ENCODE results near the gene VPS36. TPM values are rescaled to one million over a fixed set of nuclear protein-coding genes. Genes with fewer than 3 reads are reported as not detected.

VPS36 gene
- total RNA-seq, 3 donors from 2014 or later, result 29.2 to 34.0 (median 30.3) TPM

DNA sequence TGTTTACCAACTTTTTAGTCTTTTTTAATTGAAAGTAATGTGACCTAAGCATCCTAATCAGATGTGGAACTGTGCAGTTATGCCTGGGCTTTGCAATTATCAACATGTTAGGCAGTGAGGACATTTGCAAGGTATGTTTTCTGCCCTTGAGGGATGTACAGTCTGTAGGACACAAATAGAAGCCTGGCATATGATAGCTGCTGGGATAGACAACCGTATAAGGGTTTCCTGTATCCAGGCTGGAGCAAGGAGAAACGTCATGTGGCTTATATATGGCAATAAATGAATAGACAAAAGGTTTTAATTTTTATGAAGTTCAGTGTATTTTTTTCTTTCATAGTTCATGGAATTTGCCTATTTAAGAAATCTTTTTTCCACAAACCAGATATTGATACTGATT lies 2.0 kb upstream of the VPS36 start:
- H3K9me3 Mint-ChIP-seq, result no peaks in the 10 kb centered on the region
- H3K4me1 Mint-ChIP-seq (ENCODE audit: low read depth), result peaks cover 49% of the 10 kb centered on the region
- ATAC-seq (no peak), DNase-seq (no peak)
- no peak overlapping the region for H3K4me3 Mint-ChIP-seq
- H3K36me3 Mint-ChIP-seq (ENCODE audit: insufficient read depth), result peaks cover 3% of the 10 kb centered on the region
- no peaks in the 10 kb centered on the region for H3K27me3 Mint-ChIP-seq (ENCODE audit: low read depth)

GRCh38 chr13:52451135-52451804 lies 836 bp upstream of the VPS36 start:
- H3K9me3 Mint-ChIP-seq, result no peaks in the 10 kb centered on the region
- DNase-seq (no peak), ATAC-seq (no peak)
- no peaks in the 10 kb centered on the region for H3K27me3 Mint-ChIP-seq (ENCODE audit: low read depth)
- H3K4me3 Mint-ChIP-seq, result peak overlapping the region; percentile 82
- peaks cover 46% of the 10 kb centered on the region for H3K4me1 Mint-ChIP-seq (ENCODE audit: low read depth)
- peaks cover 3% of the 10 kb centered on the region for H3K36me3 Mint-ChIP-seq (ENCODE audit: insufficient read depth)

DNA sequence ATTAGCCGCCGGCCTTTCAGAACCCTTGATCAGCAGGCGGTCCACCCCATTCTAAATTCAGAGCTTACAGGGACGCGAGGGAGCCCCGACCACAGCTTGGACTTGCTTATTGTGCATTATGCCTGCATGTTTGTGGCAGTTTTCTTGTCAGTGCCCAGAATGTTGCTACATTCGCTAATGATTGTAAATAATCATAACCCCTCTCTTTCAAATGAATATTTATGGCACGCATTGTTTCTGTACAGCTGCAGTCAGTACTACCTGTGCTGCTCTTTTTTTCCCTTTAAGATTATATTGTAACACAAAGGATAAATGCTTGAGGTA lies 321 bp upstream of the VPS36 start:
- DNase-seq, result no peak
- peaks cover 41% of the 10 kb centered on the region for H3K4me1 Mint-ChIP-seq (ENCODE audit: low read depth)
- no peak for ATAC-seq

DNA sequence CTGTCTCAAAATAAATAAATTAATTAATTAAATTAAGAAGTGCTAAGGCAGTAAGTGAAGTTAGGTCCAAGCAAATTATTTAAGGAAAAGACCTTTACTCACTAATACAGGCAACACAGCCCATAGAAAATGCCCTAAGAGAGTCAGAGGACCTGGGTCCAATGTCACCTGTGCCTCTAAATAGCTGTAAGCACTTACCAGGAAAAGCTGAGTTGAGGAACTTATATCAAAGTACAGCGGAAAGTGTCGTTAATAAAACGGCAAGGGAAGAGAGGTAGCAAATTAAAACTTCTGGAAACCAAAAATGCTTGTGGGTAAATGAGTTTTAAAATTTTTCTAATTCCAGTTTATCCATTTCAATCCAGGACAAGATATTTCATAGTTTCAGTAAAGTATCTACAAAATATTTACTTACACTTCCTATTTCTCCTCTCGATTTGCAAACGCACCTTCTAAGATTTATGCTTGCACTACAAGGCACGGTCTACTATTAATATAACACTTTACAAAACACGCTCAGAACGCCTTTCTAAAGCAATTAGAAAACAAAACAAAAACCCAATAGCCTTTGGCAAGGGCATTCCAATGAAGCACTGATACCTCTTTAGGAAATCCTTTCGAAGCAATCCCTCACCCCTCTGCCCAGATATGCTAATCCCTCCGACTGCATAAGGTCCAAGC lies 963 bp downstream of the VPS36 start:
- no peak for DNase-seq
- no peaks in the 10 kb centered on the region for H3K9me3 Mint-ChIP-seq
- ATAC-seq, result no peak
- peaks cover 35% of the 10 kb centered on the region for H3K4me1 Mint-ChIP-seq (ENCODE audit: low read depth)
- no peaks in the 10 kb centered on the region for H3K27me3 Mint-ChIP-seq (ENCODE audit: low read depth)
- peaks cover 3% of the 10 kb centered on the region for H3K36me3 Mint-ChIP-seq (ENCODE audit: insufficient read depth)
- peak overlapping the region; percentile 94 for H3K4me3 Mint-ChIP-seq

More for the DNA sequence above, 321 bp upstream of the VPS36 start:
- Mint-ChIP-seq H3K27me3 (ENCODE audit: low read depth) (no peaks in the 10 kb centered on the region), H3K36me3 (ENCODE audit: insufficient read depth) (peaks cover 3% of the 10 kb centered on the region), H3K9me3 (no peaks in the 10 kb centered on the region), H3K4me3 (peak overlapping the region; percentile 82)

DNA sequence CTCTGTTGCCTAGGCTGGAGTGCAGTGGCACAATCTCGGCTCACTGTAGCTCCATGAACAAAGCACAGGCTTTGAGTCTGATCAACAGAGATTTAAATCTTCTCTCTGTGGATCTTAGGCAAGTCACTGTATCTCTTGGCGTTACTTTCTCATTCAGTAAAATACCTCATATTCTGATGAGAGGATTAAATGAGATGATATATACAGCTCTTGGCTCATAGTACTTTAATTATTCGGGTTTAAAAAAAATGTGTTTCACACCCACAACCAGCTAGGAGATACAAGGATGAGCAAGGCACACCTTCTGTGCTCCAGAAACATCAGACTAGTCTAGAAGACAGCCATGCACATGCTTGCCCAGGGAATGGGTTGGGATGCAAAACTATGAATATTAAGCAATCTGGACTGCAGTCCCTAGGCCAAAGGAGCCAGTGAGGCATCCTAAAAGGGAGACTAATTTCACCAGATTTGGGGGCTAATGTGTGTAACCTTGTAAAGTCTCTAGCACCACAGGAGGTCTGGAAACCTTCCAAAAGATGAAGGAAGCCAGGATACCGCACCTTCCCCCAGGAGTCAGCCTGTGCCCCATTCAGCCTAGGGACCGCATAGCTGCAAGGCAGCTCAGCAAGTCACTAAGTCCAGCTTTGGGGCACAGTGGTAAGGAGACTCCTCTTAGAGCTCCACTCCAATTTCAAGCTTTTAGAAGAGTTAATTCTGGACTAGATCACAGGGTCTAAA lies 2.5 kb downstream of the VPS36 start:
- DNase-seq, result no peak
- H3K27me3 Mint-ChIP-seq (ENCODE audit: low read depth), result no peaks in the 10 kb centered on the region
- no peaks in the 10 kb centered on the region for H3K9me3 Mint-ChIP-seq
- H3K4me3 Mint-ChIP-seq, result peak overlapping the region; percentile 29
- peaks cover 3% of the 10 kb centered on the region for H3K36me3 Mint-ChIP-seq (ENCODE audit: insufficient read depth)
- ATAC-seq, result no peak
- H3K4me1 Mint-ChIP-seq (ENCODE audit: low read depth), result peaks cover 27% of the 10 kb centered on the region

DNA sequence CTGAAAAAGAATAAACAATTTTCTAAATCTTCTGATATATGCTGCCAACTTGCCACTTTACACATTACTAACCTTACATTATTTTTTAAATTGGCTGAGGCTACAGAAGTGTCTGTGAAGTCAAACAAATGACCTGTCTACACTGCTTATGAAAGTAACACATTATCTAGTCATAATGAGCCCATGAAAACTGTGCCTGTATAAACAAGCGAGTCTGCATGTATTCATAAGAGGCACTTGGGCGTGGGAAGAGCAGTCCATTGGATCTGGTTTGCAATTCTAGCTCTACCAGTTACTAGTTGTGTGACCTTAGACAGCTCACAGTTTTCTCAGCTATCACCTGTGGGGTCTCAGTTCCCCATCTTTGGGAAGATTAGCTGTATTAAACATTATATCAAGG lies 3.1 kb downstream of the VPS36 start:
- peaks cover 31% of the 10 kb centered on the region for H3K4me1 Mint-ChIP-seq (ENCODE audit: low read depth)
- no peak overlapping the region for H3K4me3 Mint-ChIP-seq
- DNase-seq (no peak), ATAC-seq (peak in 1 of 2 donors; percentile 13)
- no peaks in the 10 kb centered on the region for H3K27me3 Mint-ChIP-seq (ENCODE audit: low read depth)
- H3K9me3 Mint-ChIP-seq, result no peaks in the 10 kb centered on the region
- H3K36me3 Mint-ChIP-seq (ENCODE audit: insufficient read depth), result peaks cover 8% of the 10 kb centered on the region

GRCh38 chr13:52446265-52446664 lies 4.2 kb downstream of the VPS36 start:
- Mint-ChIP-seq H3K9me3 (no peaks in the 10 kb centered on the region), H3K4me3 (no peak overlapping the region), H3K36me3 (ENCODE audit: insufficient read depth) (peaks cover 8% of the 10 kb centered on the region), H3K27me3 (ENCODE audit: low read depth) (no peaks in the 10 kb centered on the region), H3K4me1 (ENCODE audit: low read depth) (peaks cover 31% of the 10 kb centered on the region)
- DNase-seq (no peak), ATAC-seq (no peak)

DNA sequence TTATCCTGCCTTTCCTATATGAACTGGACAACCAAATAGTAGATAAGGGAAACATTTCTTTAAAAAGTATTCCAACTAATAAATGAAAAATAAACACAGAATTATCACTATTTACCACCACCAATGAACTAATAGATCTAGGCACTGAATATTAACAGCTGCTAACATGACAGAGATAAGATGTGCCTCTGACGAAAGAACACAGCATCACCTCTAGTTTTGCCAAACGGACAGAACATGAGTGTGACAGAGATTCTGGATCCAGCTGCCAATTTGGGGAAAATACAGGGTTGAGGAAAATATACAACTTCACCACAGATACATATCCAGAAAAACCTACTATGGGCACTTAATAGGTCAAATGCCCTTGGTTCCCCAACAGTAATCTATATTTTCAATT lies 18.0 kb downstream of the VPS36 start:
- ATAC-seq (no peak), DNase-seq (no peak)
- peaks cover 53% of the 10 kb centered on the region for H3K36me3 Mint-ChIP-seq (ENCODE audit: insufficient read depth)
- H3K4me1 Mint-ChIP-seq (ENCODE audit: low read depth), result no peaks in the 10 kb centered on the region
- H3K4me3 Mint-ChIP-seq, result no peak overlapping the region
- no peaks in the 10 kb centered on the region for H3K9me3 Mint-ChIP-seq
- no peaks in the 10 kb centered on the region for H3K27me3 Mint-ChIP-seq (ENCODE audit: low read depth)

GRCh38 chr13:52428295-52428694 lies 22.1 kb downstream of the VPS36 start:
- H3K4me1 Mint-ChIP-seq (ENCODE audit: low read depth), result no peaks in the 10 kb centered on the region
- H3K36me3 Mint-ChIP-seq (ENCODE audit: insufficient read depth), result peaks cover 43% of the 10 kb centered on the region
- no peaks in the 10 kb centered on the region for H3K9me3 Mint-ChIP-seq
- no peaks in the 10 kb centered on the region for H3K27me3 Mint-ChIP-seq (ENCODE audit: low read depth)
- no peak for ATAC-seq
- H3K4me3 Mint-ChIP-seq, result no peak overlapping the region
- DNase-seq, result no peak

DNA sequence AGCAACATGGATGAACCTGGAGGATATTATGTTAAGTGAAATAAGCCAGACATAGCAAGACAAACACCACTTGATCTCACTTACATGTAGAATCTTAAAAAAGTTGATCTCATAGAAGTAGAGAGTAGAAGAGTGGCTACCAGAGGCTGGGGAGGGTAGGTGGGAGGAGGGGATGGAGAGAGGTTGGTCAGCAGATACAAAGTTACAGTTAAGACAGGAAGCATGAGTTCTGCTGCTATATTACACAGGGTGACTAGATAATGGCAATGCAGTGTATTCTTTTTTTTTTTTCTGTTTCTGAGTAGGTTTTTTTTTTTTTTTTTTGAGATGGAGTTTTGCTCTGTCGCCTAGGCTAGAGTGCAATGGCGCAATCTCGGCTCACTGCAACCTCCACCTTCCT lies 29.2 kb downstream of the VPS36 start:
- ATAC-seq, result no peak
- Mint-ChIP-seq H3K4me3 (no peak overlapping the region), H3K36me3 (ENCODE audit: insufficient read depth) (peaks cover 45% of the 10 kb centered on the region), H3K27me3 (ENCODE audit: low read depth) (no peaks in the 10 kb centered on the region), H3K4me1 (ENCODE audit: low read depth) (peaks cover 2% of the 10 kb centered on the region), H3K9me3 (no peaks in the 10 kb centered on the region)
- no peak for DNase-seq

DNA sequence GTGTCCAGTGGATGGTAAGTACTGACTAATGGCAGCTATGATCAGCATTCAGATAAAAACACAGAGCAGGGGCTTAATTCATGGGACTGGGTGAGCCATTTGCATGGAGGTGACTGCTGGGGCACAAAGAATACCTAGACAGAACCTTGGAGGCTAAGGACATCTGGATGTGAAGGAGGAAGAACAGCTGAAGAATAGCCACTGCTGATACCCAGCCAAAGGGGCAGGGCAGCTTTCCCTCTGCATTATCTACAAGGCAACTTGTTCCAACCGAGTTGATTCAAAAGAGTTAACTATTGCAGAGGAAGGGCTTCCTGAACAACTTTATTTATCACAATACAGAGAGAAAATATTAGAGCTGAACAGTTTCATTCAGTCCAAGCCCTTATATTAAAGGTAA lies 31.4 kb downstream of the VPS36 start:
- no peak overlapping the region for H3K4me3 Mint-ChIP-seq
- DNase-seq (no peak), ATAC-seq (no peak)
- H3K9me3 Mint-ChIP-seq, result no peaks in the 10 kb centered on the region
- peaks cover 45% of the 10 kb centered on the region for H3K36me3 Mint-ChIP-seq (ENCODE audit: insufficient read depth)
- no peaks in the 10 kb centered on the region for H3K27me3 Mint-ChIP-seq (ENCODE audit: low read depth)
- peaks cover 2% of the 10 kb centered on the region for H3K4me1 Mint-ChIP-seq (ENCODE audit: low read depth)

DNA sequence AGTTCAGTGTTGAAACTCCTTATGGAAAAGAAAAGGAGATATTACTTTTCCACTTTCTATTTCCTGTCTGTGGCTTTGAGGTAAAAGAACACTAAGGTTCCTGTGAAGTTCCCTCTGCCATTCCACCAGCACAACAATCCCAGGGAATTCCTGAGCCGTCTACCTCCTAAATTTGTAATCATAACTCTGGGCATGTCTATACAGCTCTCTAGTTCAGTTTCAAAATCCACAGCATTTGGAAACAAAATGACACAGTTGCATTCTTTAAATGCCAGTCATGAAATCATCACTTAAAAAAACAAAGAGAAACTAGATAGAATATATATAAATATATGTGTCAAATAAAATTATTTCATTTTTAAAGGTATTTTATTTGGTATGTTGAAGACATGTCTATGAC lies 35.5 kb downstream of the VPS36 start:
- ATAC-seq, result no peak

DNA sequence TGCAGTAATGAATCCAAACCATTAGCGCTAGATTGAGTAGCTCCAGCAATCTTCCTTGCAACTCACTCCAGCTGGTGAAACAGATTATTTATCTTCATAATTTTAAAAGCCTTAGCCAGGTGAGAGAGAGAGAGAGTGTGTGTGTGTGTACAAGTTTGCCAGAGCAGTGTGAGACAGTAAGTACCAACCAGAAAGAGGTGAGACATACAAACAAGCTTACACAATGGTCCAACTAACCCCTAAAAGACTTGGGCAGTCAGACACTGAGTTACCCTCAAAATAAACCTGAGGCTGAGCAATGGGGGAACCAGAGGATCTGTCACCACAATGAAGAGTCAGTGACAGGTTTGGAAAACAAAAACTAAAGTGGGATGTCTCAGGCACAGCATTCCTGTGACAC lies 36.4 kb downstream of the VPS36 start:
- Mint-ChIP-seq H3K27me3 (ENCODE audit: low read depth) (no peaks in the 10 kb centered on the region), H3K36me3 (ENCODE audit: insufficient read depth) (peaks cover 31% of the 10 kb centered on the region), H3K4me3 (no peak overlapping the region), H3K4me1 (ENCODE audit: low read depth) (no peaks in the 10 kb centered on the region), H3K9me3 (no peaks in the 10 kb centered on the region)
- DNase-seq (no peak), ATAC-seq (no peak)

More for the DNA sequence above, 35.5 kb downstream of the VPS36 start:
- H3K4me3 Mint-ChIP-seq, result no peak overlapping the region
- H3K27me3 Mint-ChIP-seq (ENCODE audit: low read depth), result no peaks in the 10 kb centered on the region
- peaks cover 2% of the 10 kb centered on the region for H3K4me1 Mint-ChIP-seq (ENCODE audit: low read depth)
- no peak for DNase-seq
- peaks cover 36% of the 10 kb centered on the region for H3K36me3 Mint-ChIP-seq (ENCODE audit: insufficient read depth)
- no peaks in the 10 kb centered on the region for H3K9me3 Mint-ChIP-seq

GRCh38 chr13:52412128-52412527 lies 38.3 kb downstream of the VPS36 start:
- Mint-ChIP-seq H3K27me3 (ENCODE audit: low read depth) (no peaks in the 10 kb centered on the region), H3K9me3 (no peaks in the 10 kb centered on the region), H3K4me1 (ENCODE audit: low read depth) (peaks cover 1% of the 10 kb centered on the region), H3K36me3 (ENCODE audit: insufficient read depth) (peaks cover 23% of the 10 kb centered on the region), H3K4me3 (no peak overlapping the region)
- ATAC-seq (no peak), DNase-seq (no peak)

DNA sequence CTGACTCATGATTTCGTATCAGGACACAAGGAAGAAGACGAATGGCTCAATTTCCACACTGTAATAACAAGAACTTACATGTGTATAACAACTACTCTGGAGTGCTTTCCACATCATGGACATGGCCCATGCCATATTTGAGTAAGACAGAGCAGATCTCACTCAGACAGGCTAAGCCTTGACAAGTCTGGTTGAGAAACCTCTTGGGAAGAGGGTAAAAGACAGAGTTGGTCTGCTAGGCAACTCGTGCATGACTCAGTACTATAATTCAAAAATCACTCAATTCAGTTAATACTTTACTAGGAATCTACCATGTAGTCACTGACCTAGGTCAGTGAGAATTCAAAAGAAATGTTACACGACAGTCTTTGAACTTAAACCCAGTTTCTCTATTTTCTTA lies 38.8 kb downstream of the VPS36 start:
- Mint-ChIP-seq H3K27me3 (ENCODE audit: low read depth) (no peaks in the 10 kb centered on the region), H3K4me3 (no peak overlapping the region), H3K36me3 (ENCODE audit: insufficient read depth) (peaks cover 21% of the 10 kb centered on the region), H3K4me1 (ENCODE audit: low read depth) (peaks cover 1% of the 10 kb centered on the region), H3K9me3 (no peaks in the 10 kb centered on the region)
- DNase-seq, result no peak
- no peak for ATAC-seq

Measured in activated T-cell treated with anti-CD3 and anti-CD28 coated beads, Interleukin-2, amount 50 U/mL, for 4 hours (primary cell).